Muscle of back (tissue), 13 donors: ENCODE measurements around the gene SSBP1. TPM values are rescaled to one million over a fixed set of nuclear protein-coding genes. Genes with fewer than 3 reads are reported as not detected.
"Not testable (repeated sequence)": the region's sequence is repeated elsewhere in the genome, so short reads cannot be mapped to it uniquely, and the experiment has no call there.

Experiments
- DNase-seq, 3 donors: peaks; one replicate each; pipeline versions ENCODE4 v3.0.0 to v3.0.0-alpha.2; 2013
- long read RNA-seq, 9 donors: transcript quantifications; one replicate each; lab custom pipeline, GENCODE V29; 2026
- polyA plus RNA-seq, 10 donors: library from polyadenylated mRNA; unstranded; fragments of 120-200 nt; gene quantifications; one replicate each; pipeline ENCODE4 v1.2.1, GENCODE V29; 2013; ENCODE audit not compliant: insufficient read length in 10 of 10

Gene SSBP1, protein sequence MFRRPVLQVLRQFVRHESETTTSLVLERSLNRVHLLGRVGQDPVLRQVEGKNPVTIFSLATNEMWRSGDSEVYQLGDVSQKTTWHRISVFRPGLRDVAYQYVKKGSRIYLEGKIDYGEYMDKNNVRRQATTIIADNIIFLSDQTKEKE
- 100 to 1,000 TPM in 4 of 10 donors, 10 to 100 TPM in 6; 83.8 to 114 (median 96.2) TPM for polyA plus RNA-seq
- long read RNA-seq, donor 1, transcript SSBP1-201 (7 exons, 687 nt) = major isoform, 61 of 79 reads
- long read RNA-seq, donor 1, transcript SSBP1-214 (7 exons, 636 nt) = minor isoform, 5 of 79 reads
- long read RNA-seq, donor 1, partial matches to known transcripts = 5 of 79 reads
- long read RNA-seq, donor 1, other reads (novel, unspliced or antisense) = 0 of 79 reads
- long read RNA-seq, donor 2, transcript SSBP1-201 (7 exons, 687 nt) = major isoform, 52 of 66 reads
- long read RNA-seq, donor 2, partial matches to known transcripts = 7 of 66 reads
- long read RNA-seq, donor 2, other reads (novel, unspliced or antisense) = 0 of 66 reads
- long read RNA-seq, donor 3, partial matches to known transcripts = 0 of 1 reads
- long read RNA-seq, donor 3, other reads (novel, unspliced or antisense) = 0 of 1 reads
- long read RNA-seq, donor 4, transcript SSBP1-214 (7 exons, 636 nt) = minor isoform, 8 of 59 reads
- long read RNA-seq, donor 4, transcript SSBP1-201 (7 exons, 687 nt) = major isoform, 39 of 59 reads
- long read RNA-seq, donor 4, partial matches to known transcripts = 8 of 59 reads
- long read RNA-seq, donor 4, other reads (novel, unspliced or antisense) = 0 of 59 reads
- long read RNA-seq, donor 5, transcript SSBP1-201 (7 exons, 687 nt) = major isoform, 76 of 108 reads
- long read RNA-seq, donor 5, transcript SSBP1-214 (7 exons, 636 nt) = minor isoform, 7 of 108 reads
- long read RNA-seq, donor 5, partial matches to known transcripts = 16 of 108 reads
- long read RNA-seq, donor 5, other reads (novel, unspliced or antisense) = 0 of 108 reads
- long read RNA-seq, donor 6, transcript SSBP1-201 (7 exons, 687 nt) = major isoform, 53 of 77 reads
- long read RNA-seq, donor 6, transcript SSBP1-214 (7 exons, 636 nt) = minor isoform, 7 of 77 reads
- long read RNA-seq, donor 6, partial matches to known transcripts = 12 of 77 reads
- long read RNA-seq, donor 6, other reads (novel, unspliced or antisense) = 0 of 77 reads
- long read RNA-seq, donor 7, transcript SSBP1-212 (6 exons, 1,434 nt) = minor isoform, 5 of 46 reads
- long read RNA-seq, donor 7, transcript SSBP1-201 (7 exons, 687 nt) = major isoform, 27 of 46 reads
- long read RNA-seq, donor 7, partial matches to known transcripts = 9 of 46 reads
- long read RNA-seq, donor 7, other reads (novel, unspliced or antisense) = 0 of 46 reads
- long read RNA-seq, donor 8, transcript SSBP1-201 (7 exons, 687 nt) = major isoform, 49 of 71 reads
- long read RNA-seq, donor 8, transcript SSBP1-214 (7 exons, 636 nt) = minor isoform, 8 of 71 reads
- long read RNA-seq, donor 8, partial matches to known transcripts = 10 of 71 reads
- long read RNA-seq, donor 8, other reads (novel, unspliced or antisense) = 0 of 71 reads
- long read RNA-seq, donor 9, transcript SSBP1-201 (7 exons, 687 nt) = major isoform, 6 of 12 reads
- long read RNA-seq, donor 9, partial matches to known transcripts = 0 of 12 reads
- long read RNA-seq, donor 9, other reads (novel, unspliced or antisense) = 0 of 12 reads

DNA sequence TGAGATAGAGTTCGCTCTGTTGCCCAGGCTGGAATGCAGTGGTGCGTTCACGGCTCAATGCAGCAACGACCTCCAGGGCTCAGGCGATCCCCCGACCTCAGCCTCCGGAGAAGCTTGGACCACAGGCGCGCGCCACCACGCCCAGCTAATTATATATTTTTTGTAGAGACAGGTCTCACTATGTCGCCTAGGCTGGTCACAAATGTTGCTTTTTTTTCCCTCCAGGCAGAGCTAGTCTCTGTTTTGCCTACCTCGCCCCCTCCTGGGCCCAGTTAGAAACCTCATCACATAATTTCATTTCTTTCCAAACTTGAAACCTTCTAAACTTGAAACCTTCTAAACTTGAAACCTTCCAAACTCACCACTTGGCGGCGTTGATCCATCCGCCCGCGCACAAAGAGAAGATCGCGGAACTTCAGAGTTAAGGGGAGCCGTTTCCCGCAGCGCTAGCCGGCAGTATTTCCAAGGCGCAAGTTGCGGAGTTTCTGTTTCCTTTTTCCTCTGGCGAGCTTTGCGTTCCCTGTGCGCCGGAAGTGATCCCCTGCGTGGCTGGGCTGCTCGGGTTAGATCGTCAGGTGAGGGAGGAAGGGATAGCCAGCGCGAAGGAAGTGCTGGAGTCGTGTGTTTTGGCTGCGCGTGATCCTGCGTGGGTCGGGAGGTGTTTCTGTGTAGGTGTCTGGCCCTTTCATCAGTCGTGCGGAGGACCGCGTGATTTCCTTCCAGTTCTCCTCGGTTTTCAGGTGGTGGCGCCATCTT, at the start of gene SSBP1:
TSS of gene SSBP1 (plus strand) at position 523 of the 756 bp plus-strand sequence. CDS start 809 bp downstream, outside the sequence.
- peak; percentile 97 to 98 (median 97) for DNase-seq

DNA sequence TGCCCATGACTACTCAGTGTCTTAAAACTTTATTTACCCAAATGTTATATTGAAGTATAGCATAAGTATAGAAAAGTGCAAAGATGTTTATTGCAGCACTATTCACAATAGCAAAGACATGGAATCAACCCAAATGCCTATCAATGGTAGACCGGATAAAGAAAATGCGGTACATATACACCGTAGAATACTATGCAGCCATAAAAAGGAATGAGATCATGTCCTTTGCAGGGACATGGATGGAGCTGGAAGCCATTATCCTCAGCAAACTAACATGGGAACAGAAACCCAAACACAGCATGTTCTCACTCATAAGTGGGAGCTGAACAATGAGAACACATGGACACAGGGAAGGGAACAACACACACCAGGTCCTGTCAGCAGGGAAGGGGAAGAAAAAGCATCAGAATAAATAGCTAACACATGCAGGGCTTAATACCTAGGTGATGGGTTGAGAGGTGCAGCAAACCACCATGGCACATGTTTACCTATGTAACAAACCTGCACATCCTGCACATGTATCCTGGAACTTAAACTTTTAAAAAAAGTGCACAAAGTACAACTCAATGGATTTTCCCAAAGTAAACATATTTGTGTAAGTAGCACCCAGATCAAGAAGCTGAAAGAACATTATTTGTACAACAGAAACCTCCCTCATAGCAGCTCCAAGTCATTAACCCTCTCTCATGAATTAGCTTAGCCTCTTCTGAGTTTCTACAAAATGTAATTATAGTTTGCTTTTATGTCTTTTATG, 48.9 kb upstream of the SSBP1 start:
- DNase-seq = not testable (repeated sequence)

DNA sequence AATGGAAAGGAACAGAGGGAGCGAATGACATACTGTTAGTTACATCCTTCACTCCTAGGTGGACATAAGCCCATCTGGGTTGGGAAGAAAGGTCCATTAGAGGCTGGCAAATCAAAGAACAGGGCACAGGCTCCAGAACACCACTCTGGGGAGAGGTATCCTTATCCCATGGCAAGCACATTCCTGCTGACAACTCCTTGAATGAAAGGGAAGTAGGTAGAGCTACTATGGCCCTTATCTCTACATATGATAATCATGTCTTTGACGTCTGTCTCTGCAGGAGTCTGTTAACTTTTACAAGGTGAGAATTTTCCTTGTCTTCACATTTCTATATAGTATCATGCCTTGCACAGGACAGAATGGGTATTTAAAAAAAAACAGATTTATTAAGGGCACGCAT, 46.6 kb upstream of the SSBP1 start:
- no peak for DNase-seq

DNA sequence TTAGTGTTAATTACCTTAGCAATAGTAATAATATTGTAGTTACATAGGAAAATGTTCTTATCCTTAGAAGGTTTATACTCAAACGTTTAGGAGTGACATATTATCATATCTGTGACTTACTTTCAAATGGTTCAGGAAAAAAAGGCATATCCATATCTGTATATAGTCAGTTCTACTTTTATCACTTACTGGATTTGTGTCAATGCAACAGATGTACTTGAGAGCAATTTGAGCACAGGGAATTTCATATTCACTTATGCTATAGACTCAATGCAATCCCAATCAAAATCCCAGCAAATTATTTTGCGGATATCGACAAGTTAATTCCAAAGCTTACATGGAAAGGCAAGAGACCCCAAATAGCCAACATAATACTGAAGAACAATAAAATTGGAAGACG, 46.2 kb upstream of the SSBP1 start:
- DNase-seq = no peak

DNA sequence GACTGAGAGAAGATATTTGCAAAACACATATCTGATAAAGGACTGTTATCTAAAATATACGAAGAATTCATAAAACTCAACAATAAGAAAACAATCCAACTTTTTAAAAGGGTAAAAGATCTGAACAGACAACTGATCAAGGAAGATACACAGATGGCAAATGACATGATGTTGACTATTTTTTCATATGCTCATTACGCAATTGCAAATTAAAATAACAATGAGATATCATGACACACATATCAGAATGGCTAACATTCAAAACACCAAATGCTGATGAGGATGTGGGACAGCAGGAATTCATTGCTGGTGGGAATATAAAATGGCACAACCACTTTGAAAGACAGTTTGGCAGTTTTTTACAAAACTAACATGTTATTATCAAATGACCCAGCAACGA, 45.1 kb upstream of the SSBP1 start:
- DNase-seq = no peak

DNA sequence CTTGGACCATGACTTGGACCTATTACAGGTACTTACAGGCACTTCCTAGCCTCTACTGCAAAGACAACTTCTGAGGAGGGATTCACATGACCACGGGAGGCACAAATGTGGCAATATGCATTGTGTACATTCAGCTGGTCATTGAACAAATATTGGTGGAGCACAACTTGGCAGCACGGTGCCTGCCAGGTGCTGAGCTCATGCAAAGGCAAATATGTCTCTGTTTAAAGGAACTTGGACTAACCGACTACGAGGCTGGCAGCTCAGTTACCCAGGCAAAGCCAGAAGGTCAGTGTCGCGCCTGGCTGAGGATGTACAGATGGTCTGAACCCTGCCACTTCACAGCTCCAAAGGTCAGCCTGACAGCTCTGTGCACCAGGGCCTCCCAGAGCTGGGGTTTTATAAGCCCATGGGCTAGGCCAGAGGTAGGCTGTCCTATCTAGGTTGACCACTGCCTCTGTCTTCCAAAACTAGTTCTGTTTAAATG, 42.3 kb upstream of the SSBP1 start:
- no peak for DNase-seq

DNA sequence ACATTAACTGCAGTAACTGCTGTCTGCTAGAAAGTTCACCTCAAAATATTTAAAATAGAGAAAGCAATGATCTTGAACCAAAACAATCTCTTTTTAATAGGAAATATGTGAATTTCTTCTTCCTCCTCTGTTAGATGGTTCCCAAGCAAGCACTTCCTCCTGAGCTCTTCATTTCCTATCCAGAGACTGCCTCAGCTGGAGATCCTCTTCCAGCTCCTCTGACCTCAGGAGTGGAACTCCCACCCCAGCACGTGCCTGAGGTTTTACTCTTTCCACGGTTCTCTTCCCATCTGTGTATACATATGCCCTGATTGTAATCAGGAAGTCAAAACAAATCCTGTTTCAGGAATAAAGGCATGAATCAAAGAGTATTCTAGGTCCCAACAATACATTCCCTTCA, 41.8 kb upstream of the SSBP1 start:
- no peak for DNase-seq

DNA sequence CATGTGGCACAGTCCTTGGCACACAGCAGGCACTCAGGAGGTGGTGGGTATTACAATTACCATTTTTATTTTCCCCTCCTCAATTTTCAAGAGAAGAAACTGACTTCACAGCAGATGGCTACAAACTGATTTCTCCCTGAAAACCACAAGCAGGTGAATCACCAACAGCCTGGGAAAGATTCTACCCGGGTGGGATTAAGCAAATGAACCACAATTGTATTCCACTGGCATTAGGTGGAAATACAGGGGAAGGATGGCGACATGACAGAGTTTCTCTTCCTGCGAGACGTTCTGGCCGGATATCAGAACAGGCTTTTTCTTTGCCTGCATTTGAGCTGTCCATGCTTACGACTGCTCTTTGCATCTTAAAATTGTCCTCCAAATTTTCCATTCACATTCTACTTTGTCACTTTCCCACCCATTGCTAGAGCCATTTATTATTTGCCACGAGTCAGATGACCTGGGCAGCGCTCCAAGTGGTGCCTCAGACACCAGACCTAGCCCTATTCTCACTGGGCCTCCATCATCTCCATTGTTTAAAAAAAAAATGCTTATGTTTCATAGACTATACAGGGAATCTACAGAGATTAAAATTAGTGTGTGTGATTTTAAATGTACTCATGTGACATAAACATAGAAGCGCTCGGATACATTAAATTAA, 40.8 kb upstream of the SSBP1 start:
- no peak for DNase-seq

DNA sequence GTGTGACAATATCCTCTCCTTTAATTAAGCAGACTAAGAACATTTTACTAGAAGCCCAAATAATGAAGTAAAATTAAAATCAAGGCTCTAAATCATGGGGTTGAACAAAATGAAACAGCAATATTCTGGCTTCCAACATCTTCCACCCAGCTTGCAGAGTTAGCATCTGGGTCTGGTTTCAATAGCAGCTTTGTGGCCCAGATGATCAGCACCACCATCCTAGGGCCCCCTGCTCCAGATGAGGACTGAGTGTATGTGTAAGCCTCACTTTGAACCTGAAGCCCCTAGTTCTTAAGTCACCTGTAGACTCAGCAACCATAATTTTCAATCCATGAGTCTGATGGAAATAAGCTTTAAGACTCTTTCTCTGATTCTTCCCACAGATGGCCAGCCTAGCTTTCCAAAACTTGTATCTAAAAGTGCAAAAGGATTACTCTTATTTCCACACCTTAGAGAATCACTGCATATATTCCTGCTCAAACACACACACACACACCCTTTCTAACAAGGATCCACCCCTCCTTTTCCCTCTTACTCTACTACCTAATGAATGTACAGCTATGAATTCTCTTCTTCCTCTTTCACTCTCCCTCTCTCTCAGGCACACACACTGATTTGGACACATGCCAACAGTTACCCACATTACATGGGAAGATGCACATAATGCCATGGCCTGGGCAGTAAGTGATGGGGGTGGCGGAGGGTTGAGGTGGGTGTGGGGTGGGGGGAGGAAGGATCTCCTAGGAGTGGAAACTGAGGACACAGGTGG, 39.7 kb upstream of the SSBP1 start:
- no peak for DNase-seq

DNA sequence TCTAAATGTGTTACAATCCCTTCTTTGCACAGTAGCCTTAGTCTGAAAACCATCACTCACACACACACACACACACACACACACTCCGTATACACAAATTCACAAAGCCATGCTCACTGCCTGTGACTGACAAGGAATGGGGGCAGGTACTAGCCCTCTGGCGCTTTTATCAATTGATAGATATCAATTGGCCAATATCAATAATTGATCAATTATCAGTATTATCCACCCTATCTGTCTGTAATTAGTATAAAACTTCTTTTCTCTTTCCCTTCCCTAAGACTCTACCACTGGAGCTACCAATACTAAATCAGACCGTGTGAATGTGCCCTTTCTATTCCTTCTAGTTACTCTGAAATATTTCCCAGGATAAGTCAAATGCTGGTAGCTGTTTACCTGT, 38.3 kb upstream of the SSBP1 start:
- no peak for DNase-seq

DNA sequence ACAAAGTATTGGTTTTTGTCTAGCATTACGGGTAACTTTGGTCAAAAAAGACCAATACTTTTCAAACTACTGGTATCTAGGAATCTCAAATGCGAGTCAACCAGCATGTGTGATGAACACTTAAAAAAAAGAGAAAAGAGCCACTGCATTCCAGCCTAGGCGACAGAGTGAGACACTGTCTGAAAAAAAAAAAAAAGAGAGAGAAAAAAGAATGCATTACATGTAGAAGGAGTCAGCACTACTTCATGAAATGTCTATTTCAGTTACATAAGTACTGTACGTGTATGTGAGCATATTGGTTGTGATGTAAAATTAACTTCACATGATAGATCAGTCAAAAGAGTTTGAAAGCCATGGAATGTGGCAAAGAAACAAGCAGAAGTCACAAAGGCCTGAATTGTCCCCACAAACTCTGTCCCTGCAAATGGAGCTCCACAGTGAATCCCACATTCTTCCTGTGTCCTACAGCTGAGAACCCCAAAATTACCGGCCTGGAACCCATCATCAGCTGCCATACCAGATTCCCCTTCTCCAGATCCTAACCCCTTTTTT, 37.8 kb upstream of the SSBP1 start:
- no peak for DNase-seq

DNA sequence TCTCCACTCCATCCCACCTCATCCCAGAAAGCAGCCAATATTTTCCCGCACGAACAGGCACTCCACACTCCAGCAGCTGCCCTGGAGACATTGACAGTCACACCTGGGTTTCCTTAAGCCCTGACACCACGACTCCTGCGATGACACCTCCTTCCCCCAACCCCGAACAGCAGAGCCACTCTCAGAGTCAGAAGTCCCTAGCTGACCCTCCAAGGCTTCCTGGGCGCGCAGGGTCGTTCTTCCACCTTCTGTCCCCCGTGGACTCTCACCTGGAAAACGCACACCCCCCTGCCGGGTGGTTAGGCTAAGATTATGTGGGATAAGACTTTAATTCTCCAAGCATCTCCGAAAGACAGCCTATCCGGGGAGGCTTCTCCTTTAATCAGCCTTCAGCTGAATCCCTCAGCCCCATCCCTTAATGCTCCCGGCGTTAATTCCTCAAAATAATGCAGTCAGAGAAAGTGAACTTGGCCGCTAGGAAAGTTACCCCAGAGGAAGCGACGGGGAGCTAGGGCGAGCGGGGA, 37.2 kb upstream of the SSBP1 start:
- DNase-seq = peak in 1 of 3 donors; percentile 15

DNA sequence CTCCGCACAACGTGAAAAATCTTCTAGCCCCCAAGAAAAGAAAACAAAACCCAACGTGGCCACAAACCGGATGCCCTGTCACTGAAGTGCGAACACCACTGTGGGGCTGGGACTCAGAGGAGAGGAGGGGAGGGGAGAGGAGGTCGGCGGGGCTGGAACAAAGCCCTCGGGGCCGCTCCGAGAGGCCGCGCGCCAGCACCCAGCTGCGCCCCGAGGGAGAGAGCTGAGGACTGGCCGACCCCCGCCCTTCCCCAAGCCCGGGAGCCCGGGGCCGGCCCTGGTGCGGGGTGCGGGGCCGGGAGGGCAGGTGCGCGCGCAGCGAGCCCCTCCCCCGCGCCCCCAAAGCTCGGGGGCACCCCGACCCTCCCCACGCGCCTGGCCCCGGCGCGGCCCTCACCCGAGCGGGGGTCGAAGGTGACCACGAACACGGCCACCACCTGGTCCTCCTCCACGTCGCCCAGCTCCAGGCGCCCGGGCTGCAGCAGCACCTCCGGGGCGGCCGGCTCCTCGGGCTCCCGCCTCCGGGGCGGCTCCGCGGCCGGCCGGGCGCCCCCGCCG, 36.6 kb upstream of the SSBP1 start:
- DNase-seq = peak in 2 of 3 donors; percentile 35 to 57

DNA sequence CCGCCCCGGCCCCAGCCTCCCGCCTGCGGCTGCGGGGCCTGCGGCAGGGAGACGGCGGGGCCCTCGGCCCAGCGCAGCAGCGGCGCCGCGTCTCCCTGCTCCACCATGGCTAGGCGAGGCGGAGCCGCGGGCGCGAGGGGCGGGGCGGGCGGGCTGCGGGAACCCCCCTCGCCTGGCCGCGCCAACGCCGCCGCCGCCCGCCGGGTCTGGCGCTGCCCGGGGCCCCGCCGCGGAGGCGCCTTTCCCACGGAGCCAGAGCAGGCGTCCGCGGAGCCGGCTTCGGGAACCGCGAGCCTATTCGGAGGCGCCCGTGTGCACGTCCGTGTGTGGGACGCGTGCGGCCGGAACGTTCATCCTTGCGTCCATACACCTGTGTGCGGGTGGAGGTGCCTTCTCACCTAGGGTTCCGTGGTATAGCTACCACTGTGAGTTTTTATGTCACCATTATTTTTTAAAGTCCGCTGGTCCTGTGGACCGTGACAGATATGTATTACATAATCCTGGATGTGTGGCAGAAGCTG, 36.1 kb upstream of the SSBP1 start, which contains the start of gene DENND11:
TSS of gene DENND11 (minus strand) at position 120 of the 521 bp plus-strand sequence. CDS start at position 107, 13 bp downstream.
- DNase-seq = peak; percentile 26 to 67 (median 46)

DNA sequence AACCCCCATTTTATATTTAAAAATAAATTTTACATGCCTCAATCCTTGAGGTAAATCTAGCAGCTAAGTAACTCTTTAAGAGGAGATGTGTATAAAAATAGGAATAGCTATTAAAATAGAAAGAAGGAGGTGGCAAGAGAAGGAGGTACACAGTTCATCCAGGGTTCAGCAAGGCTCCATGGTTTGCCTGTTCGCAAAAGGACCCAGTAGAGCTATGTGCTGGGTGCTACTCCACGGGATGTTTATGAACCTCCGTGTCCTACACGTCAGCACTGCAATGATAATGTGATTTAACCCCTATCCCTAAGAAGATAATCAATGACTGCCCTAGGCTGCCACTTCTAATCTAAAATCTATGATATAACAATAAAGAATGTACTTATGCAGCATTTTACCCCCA, 35.3 kb upstream of the SSBP1 start:
- DNase-seq = no peak

DNA sequence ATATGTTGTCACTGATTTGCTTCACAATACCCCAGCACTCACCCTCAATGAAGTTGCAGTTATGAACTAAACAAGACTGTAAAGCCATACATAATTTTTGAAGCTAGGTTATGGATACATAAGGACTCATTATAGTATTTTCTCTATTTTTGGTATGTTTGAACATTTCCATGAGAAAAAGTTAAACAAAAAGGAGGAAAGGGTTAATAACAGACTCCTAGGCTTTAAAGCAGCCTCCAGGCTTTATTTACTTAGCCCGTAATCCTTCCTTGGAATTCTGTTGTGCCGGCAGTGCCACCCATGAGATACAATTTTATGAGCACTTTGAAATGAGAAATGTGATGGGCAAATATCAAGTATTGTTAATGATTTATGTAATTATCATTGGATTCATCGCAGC, 34.0 kb upstream of the SSBP1 start:
- no peak for DNase-seq

DNA sequence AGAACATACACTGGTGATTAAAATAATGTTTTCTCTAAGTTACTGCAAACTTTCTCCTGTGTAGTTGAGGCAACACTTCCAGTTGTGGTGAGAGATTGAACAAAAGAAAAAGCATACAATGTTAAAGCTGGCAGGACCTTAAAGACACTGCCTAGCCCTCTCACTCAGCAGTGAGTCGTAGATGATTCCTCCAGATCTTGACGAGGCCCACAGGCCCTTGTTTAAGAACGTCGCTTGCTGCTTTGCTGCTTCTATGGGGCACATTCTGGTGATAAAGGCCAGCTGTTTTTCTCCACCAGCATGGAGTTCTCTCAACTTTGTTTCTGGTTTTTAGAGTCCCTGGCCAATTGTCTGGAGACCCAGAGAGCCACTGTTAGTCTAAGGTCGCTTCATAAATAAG, 33.4 kb upstream of the SSBP1 start:
- DNase-seq = no peak
